Measurements from ENCODE around the gene PIGT. TPM values are rescaled to one million over a fixed set of nuclear protein-coding genes. Genes with fewer than 3 reads are reported as not detected.

PIGT gene
- total RNA-seq, 4 donors from 2014 or later, result 76.4 to 87.3 (median 83.5) TPM

GRCh38 chr20:45407783-45408645, 7.9 kb upstream of the PIGT start, which contains the start of gene DBNDD2:
DBNDD2 (plus strand) TSS chr20:45408289; CDS start chr20:45408468, 179 bp downstream.
- TF ChIP-seq, protein P1, sequence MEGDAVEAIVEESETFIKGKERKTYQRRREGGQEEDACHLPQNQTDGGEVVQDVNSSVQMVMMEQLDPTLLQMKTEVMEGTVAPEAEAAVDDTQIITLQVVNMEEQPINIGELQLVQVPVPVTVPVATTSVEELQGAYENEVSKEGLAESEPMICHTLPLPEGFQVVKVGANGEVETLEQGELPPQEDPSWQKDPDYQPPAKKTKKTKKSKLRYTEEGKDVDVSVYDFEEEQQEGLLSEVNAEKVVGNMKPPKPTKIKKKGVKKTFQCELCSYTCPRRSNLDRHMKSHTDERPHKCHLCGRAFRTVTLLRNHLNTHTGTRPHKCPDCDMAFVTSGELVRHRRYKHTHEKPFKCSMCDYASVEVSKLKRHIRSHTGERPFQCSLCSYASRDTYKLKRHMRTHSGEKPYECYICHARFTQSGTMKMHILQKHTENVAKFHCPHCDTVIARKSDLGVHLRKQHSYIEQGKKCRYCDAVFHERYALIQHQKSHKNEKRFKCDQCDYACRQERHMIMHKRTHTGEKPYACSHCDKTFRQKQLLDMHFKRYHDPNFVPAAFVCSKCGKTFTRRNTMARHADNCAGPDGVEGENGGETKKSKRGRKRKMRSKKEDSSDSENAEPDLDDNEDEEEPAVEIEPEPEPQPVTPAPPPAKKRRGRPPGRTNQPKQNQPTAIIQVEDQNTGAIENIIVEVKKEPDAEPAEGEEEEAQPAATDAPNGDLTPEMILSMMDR (IDR thresholded peaks at IDR 0.05), result no peak
- ATAC-seq (ENCODE audit: low FRiP score) (no peak), DNase-seq (ENCODE audit: low spot score) (no peak)

DNA sequence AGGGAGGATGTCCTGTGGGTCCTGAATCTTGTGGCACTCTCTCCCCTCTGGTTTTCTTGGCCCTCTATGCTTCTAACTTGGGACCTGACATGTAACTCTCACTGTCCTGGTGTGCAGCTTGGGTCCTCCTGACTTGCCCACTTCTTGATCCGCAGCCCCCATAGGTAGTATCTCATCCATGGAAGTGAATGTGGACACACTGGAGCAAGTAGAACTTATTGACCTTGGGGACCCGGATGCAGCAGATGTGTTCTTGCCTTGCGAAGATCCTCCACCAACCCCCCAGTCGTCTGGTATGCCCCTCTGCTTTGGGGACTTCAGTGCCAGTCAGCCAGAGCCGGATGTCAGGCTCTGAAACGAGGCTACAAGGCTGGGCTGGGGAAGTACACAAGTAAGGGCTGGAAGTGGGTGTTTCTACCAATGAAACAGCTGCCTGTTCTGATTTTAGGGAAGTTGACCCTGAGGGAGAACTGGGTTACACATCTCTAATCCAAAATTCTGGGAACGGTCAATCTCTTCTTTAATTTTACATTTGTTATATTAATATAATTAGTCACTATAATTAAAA, 7.2 kb upstream of the PIGT start:
- ATAC-seq (ENCODE audit: low FRiP score) (no peak), DNase-seq (ENCODE audit: low spot score) (no peak)
- TF ChIP-seq, protein P1 (IDR thresholded peaks at IDR 0.05), result no peak

DNA sequence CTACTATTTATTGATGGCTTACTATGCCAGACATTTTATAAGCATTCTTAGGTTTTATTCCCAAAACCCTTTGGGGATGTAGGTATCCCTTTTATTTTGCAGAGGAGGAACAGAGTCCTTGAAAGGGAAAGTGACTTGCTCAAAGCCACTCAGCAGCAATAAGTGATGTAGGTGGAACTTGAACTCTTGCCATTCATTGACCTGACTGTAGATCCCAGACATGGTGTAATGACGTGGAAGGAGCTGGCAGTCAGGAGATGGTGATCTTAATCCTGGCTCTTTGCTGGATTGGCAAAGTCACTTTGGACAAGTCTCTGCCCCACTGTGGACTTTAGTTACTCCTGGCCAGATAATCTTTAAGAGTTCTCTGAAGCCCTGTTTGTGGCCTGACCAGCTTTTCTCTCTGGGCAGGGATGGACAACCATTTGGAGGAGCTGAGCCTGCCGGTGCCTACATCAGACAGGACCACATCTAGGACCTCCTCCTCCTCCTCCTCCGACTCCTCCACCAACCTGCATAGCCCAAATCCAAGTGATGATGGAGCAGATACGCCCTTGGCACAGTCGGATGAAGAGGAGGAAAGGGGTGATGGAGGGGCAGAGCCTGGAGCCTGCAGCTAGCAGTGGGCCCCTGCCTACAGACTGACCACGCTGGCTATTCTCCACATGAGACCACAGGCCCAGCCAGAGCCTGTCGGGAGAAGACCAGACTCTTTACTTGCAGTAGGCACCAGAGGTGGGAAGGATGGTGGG, 6.2 kb upstream of the PIGT start:
- ATAC-seq (ENCODE audit: low FRiP score), result no peak
- DNase-seq (ENCODE audit: low spot score), result no peak
- TF ChIP-seq, protein P1 (IDR thresholded peaks at IDR 0.05), result no peak

- DNase-seq (ENCODE audit: low spot score) (no peak), ATAC-seq (ENCODE audit: low FRiP score) (no peak)
- TF ChIP-seq, protein P1 (IDR thresholded peaks at IDR 0.05), result no peak
Measured at GRCh38 chr20:45410887-45411286, 5.1 kb upstream of the PIGT start.

GRCh38 chr20:45412653-45413052, 3.3 kb upstream of the PIGT start:
- TF ChIP-seq, protein P1 (IDR thresholded peaks at IDR 0.05), result no peak
- ATAC-seq (ENCODE audit: low FRiP score), result no peak

DNA sequence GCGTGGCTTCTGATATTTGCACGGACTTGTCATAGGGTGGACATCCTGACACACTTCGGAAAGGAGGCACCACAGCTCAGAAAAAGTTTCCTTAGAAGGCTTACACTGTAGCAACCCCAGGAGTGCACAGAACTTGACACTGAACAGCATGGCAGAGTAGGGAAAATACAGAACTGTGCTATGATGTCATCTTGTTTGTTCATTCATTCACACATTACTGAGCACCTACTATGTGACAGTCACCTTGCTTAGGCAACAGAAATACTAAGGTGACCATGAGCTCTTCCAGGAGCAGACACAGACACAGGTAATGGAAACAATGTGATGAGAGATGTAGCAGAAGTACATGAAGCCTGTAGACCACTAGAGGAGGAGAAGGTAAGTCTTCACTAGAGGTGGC, 2.5 kb upstream of the PIGT start:
- ATAC-seq (ENCODE audit: low FRiP score), result no peak
- DNase-seq (ENCODE audit: low spot score), result no peak
- TF ChIP-seq, protein P1 (IDR thresholded peaks at IDR 0.05), result no peak

More at GRCh38 chr20:45412653-45413052, 3.3 kb upstream of the PIGT start:
- no peak for DNase-seq (ENCODE audit: low spot score)
